Measurements from ENCODE around the gene C12orf42. TPM values are rescaled to one million over a fixed set of nuclear protein-coding genes. Genes with fewer than 3 reads are reported as not detected.

C12orf42 gene
- total RNA-seq, 2 donors from 2014 or later: not detected

GRCh38 chr12:103520686-103521215, 25.0 kb upstream of the C12orf42 start:
- Histone ChIP-seq H3K36me3 (replicated peaks in 1 of 2; ENCODE audit: insufficient read depth in 1 of 2, low read depth in 2 of 2) (no peaks in the 10 kb centered on the region), H3K4me1 (no peaks in the 10 kb centered on the region), H3K27ac (no peak overlapping the region), H3K4me3 (no peak overlapping the region), H3K9me3 (no peaks in the 10 kb centered on the region), H3K27me3 (no peaks in the 10 kb centered on the region)
- ATAC-seq: no peak
- TF ChIP-seq POLR2A (IDR thresholded peaks at IDR 0.05): no peak
- no peak for TF ChIP-seq CTCF (IDR thresholded peaks at IDR 0.05)
- DNase-seq: no peak
- WGBS, 2 donors: 57 to 67% methylated on average over 2 of the region's 2 CpGs
- intact Hi-C loops (cut with DNase I): no loop called here

GRCh38 chr12:103519632-103520031, 23.9 kb upstream of the C12orf42 start:
- no peak overlapping the region for H3K27ac ChIP-seq
- no peaks in the 10 kb centered on the region for H3K4me1 ChIP-seq
- H3K4me3 ChIP-seq: no peak overlapping the region
- no peaks in the 10 kb centered on the region for H3K27me3 ChIP-seq
- TF ChIP-seq POLR2A (IDR thresholded peaks at IDR 0.05) (no peak), CTCF (IDR thresholded peaks at IDR 0.05) (no peak)
- no peaks in the 10 kb centered on the region for H3K9me3 ChIP-seq
- intact Hi-C loops (cut with DNase I): no loop called here
- 62 to 63% methylated on average over 2 of the region's 2 CpGs for WGBS, 2 donors
- ATAC-seq (no peak), DNase-seq (no peak)
- no peaks in the 10 kb centered on the region for H3K36me3 ChIP-seq (replicated peaks in 1 of 2; ENCODE audit: insufficient read depth in 1 of 2, low read depth in 2 of 2)

GRCh38 chr12:103518899-103519298, 23.1 kb upstream of the C12orf42 start:
- Histone ChIP-seq H3K9me3 (no peaks in the 10 kb centered on the region), H3K4me1 (no peaks in the 10 kb centered on the region), H3K27me3 (no peaks in the 10 kb centered on the region), H3K27ac (no peak overlapping the region), H3K36me3 (replicated peaks in 1 of 2; ENCODE audit: insufficient read depth in 1 of 2, low read depth in 2 of 2) (no peaks in the 10 kb centered on the region), H3K4me3 (no peak overlapping the region)
- intact Hi-C loops (cut with DNase I): no loop called here
- ATAC-seq (no peak), DNase-seq (no peak)
- TF ChIP-seq POLR2A (IDR thresholded peaks at IDR 0.05) (no peak), CTCF (IDR thresholded peaks at IDR 0.05) (no peak)
- WGBS, 2 donors: 55 to 68% methylated on average over 2 of the region's 2 CpGs

GRCh38 chr12:103517161-103517560, 21.4 kb upstream of the C12orf42 start:
- Histone ChIP-seq H3K27ac (no peak overlapping the region), H3K4me3 (no peak overlapping the region), H3K4me1 (no peaks in the 10 kb centered on the region), H3K36me3 (replicated peaks in 1 of 2; ENCODE audit: insufficient read depth in 1 of 2, low read depth in 2 of 2) (no peaks in the 10 kb centered on the region), H3K9me3 (no peaks in the 10 kb centered on the region), H3K27me3 (no peaks in the 10 kb centered on the region)
- no peak for DNase-seq
- no peak for ATAC-seq
- WGBS, 2 donors: 70 to 85% methylated on average over 3 of the region's 3 CpGs
- no peak for TF ChIP-seq POLR2A (IDR thresholded peaks at IDR 0.05)
- no peak for TF ChIP-seq CTCF (IDR thresholded peaks at IDR 0.05)
- intact Hi-C loops (cut with DNase I): no loop called here

- H3K27ac ChIP-seq: no peak overlapping the region
- no peaks in the 10 kb centered on the region for H3K36me3 ChIP-seq (replicated peaks in 1 of 2; ENCODE audit: insufficient read depth in 1 of 2, low read depth in 2 of 2)
- H3K4me3 ChIP-seq: no peak overlapping the region
- no peak for TF ChIP-seq POLR2A (IDR thresholded peaks at IDR 0.05)
- TF ChIP-seq CTCF (IDR thresholded peaks at IDR 0.05): no peak
- intact Hi-C loops (cut with DNase I): no loop called here
- no peaks in the 10 kb centered on the region for H3K9me3 ChIP-seq
- no peak for DNase-seq
- ATAC-seq: no peak
- no peaks in the 10 kb centered on the region for H3K4me1 ChIP-seq
- H3K27me3 ChIP-seq: no peaks in the 10 kb centered on the region
Measured at GRCh38 chr12:103515341-103515740, 19.6 kb upstream of the C12orf42 start.

Measured in body of pancreas (tissue), 4 donors.